Lung (tissue), 12 donors: ENCODE data around the gene SLC24A1. TPM values are rescaled to one million over a fixed set of nuclear protein-coding genes. Genes with fewer than 3 reads are reported as not detected.
A peak's percentile ranks its signal among the peaks of the same experiment; 100 is the strongest.

ENCODE experiments used
- ATAC-seq: fragments of 200-7000 bp; cut with Tn5 transposase; one replicate; pipeline ENCODE4 v1.9.1; 2020; ENCODE audit warnings: moderate number of reproducible peaks; ENCODE audit not compliant: insufficient read depth, low FRiP score
- DNase-seq, 3 donors: peaks; one replicate each; pipeline ENCODE4 v3.0.0-alpha.2; 2013 to 2017
- H3K27ac ChIP-seq, 2 donors: one replicate each; pipeline ENCODE4 v1.5.1; 2013; ENCODE audit warnings: mild to moderate bottlenecking in 2 of 2, moderate library complexity in 2 of 2, control low read depth in 1 of 2, inconsistent platforms in 1 of 2, low read depth in 1 of 2, low read length in 1 of 2
- H3K27me3 ChIP-seq, 3 donors: one replicate each; pipeline ENCODE4 v1.5.1; 2013; ENCODE audit warnings: low read length in 2 of 3; ENCODE audit not compliant: control insufficient read depth in 3 of 3, insufficient read depth in 3 of 3
- H3K36me3 ChIP-seq, 4 donors: one replicate each; pipeline ENCODE4 v1.5.1; 2013; ENCODE audit warnings: low read length in 4 of 4, mild to moderate bottlenecking in 1 of 4, moderate library complexity in 1 of 4; ENCODE audit not compliant: control insufficient read depth in 4 of 4, insufficient read depth in 4 of 4
- H3K4me1 ChIP-seq, 5 donors: one replicate each; pipeline ENCODE4 v1.5.1; 2013; ENCODE audit warnings: low read length in 5 of 5, mild to moderate bottlenecking in 2 of 5, moderate library complexity in 1 of 5; ENCODE audit not compliant: control insufficient read depth in 5 of 5, insufficient read depth in 5 of 5
- H3K4me3 ChIP-seq: one replicate; pipeline ENCODE4 v1.5.1; 2013; ENCODE audit warnings: mild to moderate bottlenecking, control low read depth, moderate library complexity
- H3K9ac ChIP-seq, 2 donors: one replicate each; pipeline ENCODE4 v1.5.1; 2013; ENCODE audit warnings: low read length in 2 of 2, control low read depth in 1 of 2; ENCODE audit not compliant: insufficient read depth in 1 of 2
- H3K9me3 ChIP-seq, 4 donors: one replicate each; pipeline ENCODE4 v1.5.1; 2013; ENCODE audit warnings: low read length in 3 of 4, mild to moderate bottlenecking in 1 of 4, moderate library complexity in 1 of 4; ENCODE audit not compliant: control insufficient read depth in 4 of 4, insufficient read depth in 3 of 4
- CTCF ChIP-seq: IDR thresholded peaks from 2 replicates; pipeline ENCODE4 v1.5.1; 2012; ENCODE audit warnings: mild to moderate bottlenecking; ENCODE audit errors: control extremely low read depth, extremely low read depth
- WGBS, 2 donors: extraction: QIAGEN DNeasy Blood & Tissue Kit; methylation state at CpG; one replicate each; pipeline ENCODE4 v1.1.7; 2013; 5-methylcytosine and 5-hydroxymethylcytosine counted together
- polyA plus RNA-seq, 2 donors: library from polyadenylated mRNA; stranded (reverse); fragments of 200-250 nt; gene quantifications; one replicate each; pipeline ENCODE4 v1.2.1, GENCODE V29; 2013
- total RNA-seq, 2 donors: library from RNA; depleted of rRNA in 1 of 2; stranded (reverse); fragments of >200 nt in 1 of 2; gene quantifications; one replicate each; pipeline ENCODE4 v1.2.1, GENCODE V29; 2014 to 2021
- donor health status: control.
- donor health status: control.
- donor health status: Bipolar disorder and iron deficiency.
- donor health status: healthy.
- donor health status: DM: yes; HTN: yes; CAD: no.

Gene SLC24A1
- total and polyA plus RNA-seq, 4 donors, result 4.0 to 12.6 (median 7.8) TPM

GRCh38 chr15:65633752-65634151, 12.0 kb downstream of the SLC24A1 start:
- Histone ChIP-seq H3K36me3 (no peaks in the 10 kb centered on the region), H3K27me3 (no peaks in the 10 kb centered on the region), H3K4me1 (peaks cover 0 to 47% (median 18%) of the 10 kb centered on the region in 5 donors), H3K9ac (no peak overlapping the region), H3K4me3 (no peak overlapping the region), H3K27ac (no peak overlapping the region), H3K9me3 (no peaks in the 10 kb centered on the region)
- DNase-seq, result no peak
- TF ChIP-seq CTCF, result no peak
- ATAC-seq, result no peak
- 89 to 91% methylated on average over 2 of the region's 2 CpGs for WGBS, 2 donors

GRCh38 chr15:65634356-65634755, 12.6 kb downstream of the SLC24A1 start:
- Histone ChIP-seq H3K9me3 (no peaks in the 10 kb centered on the region), H3K27me3 (no peaks in the 10 kb centered on the region), H3K36me3 (no peaks in the 10 kb centered on the region), H3K4me1 (peaks cover 0 to 41% (median 18%) of the 10 kb centered on the region in 5 donors), H3K27ac (no peak overlapping the region), H3K4me3 (no peak overlapping the region), H3K9ac (no peak overlapping the region)
- no peak for ATAC-seq
- DNase-seq, result no peak
- no peak for TF ChIP-seq CTCF
- WGBS, 2 donors, result 83 to 84% methylated on average over 1 of the region's 1 CpG

GRCh38 chr15:65638109-65638508, 16.4 kb downstream of the SLC24A1 start:
- ATAC-seq (no peak), DNase-seq (peak; percentile 41 to 59 (median 49))
- Histone ChIP-seq H3K4me1 (peaks cover 0 to 33% (median 12%) of the 10 kb centered on the region in 5 donors), H3K4me3 (no peak overlapping the region), H3K36me3 (no peaks in the 10 kb centered on the region), H3K27me3 (no peaks in the 10 kb centered on the region), H3K9me3 (no peaks in the 10 kb centered on the region), H3K27ac (no peak overlapping the region), H3K9ac (peak overlapping the region in 1 of 2 donors; percentile 45)
- 89 to 91% methylated on average over 5 of the region's 5 CpGs for WGBS, 2 donors
- no peak for TF ChIP-seq CTCF

- H3K27ac ChIP-seq, result no peak overlapping the region
- H3K9me3 ChIP-seq, result no peaks in the 10 kb centered on the region
- no peaks in the 10 kb centered on the region for H3K27me3 ChIP-seq
- peaks cover 0 to 28% (median 11%) of the 10 kb centered on the region in 5 donors for H3K4me1 ChIP-seq
- 2 to 3% methylated on average over 3 of the region's 3 CpGs for WGBS, 2 donors
- ATAC-seq (peak; percentile 70), DNase-seq (peak; percentile 46 to 90 (median 84))
- TF ChIP-seq CTCF, result peak; percentile 79
- H3K36me3 ChIP-seq, result no peaks in the 10 kb centered on the region
- H3K4me3 ChIP-seq, result no peak overlapping the region
- H3K9ac ChIP-seq, result no peak overlapping the region
Measured at GRCh38 chr15:65638681-65639089, 16.9 kb downstream of the SLC24A1 start.
